AG09309 (cell line): ENCODE results near the gene RSPH9.

Source experiments
- DNase-seq: peaks from one replicate; pipeline ENCODE4 v3.0.0-alpha.2; 2010; ENCODE audit warnings: low read depth
- H3K4me3 ChIP-seq: 2 replicates; pipeline ENCODE4 v1.5.1; 2011; ENCODE audit warnings: mild to moderate bottlenecking, low read depth, low read length, moderate library complexity; ENCODE audit not compliant: control insufficient read depth
- CTCF ChIP-seq: IDR thresholded peaks from 2 replicates; pipeline ENCODE4 v1.5.1; 2011; ENCODE audit warnings: mild to moderate bottlenecking, low read depth, low read length, inconsistent platforms; ENCODE audit not compliant: insufficient read depth, control insufficient read depth; ENCODE audit errors: missing control alignments

Gene RSPH9

GRCh38 chr6:43678341-43678740 lies 33.5 kb downstream of the RSPH9 start:
- no peak for TF ChIP-seq CTCF
- no peak for DNase-seq
- H3K4me3 ChIP-seq: no peak overlapping the region

- no peak for DNase-seq
- no peak overlapping the region for H3K4me3 ChIP-seq
- no peak for TF ChIP-seq CTCF
These were observed 34.2 kb downstream of the RSPH9 start for GRCh38 chr6:43679057-43679456.

- H3K4me3 ChIP-seq: no peak overlapping the region
- DNase-seq: no peak
- TF ChIP-seq CTCF: no peak
These were observed 35.7 kb downstream of the RSPH9 start for GRCh38 chr6:43680308-43681200.

GRCh38 chr6:43681303-43681702 lies 36.5 kb downstream of the RSPH9 start:
- TF ChIP-seq CTCF: no peak
- no peak for DNase-seq
- no peak overlapping the region for H3K4me3 ChIP-seq

GRCh38 chr6:43682724-43683429 lies 38.0 kb downstream of the RSPH9 start:
- no peak overlapping the region for H3K4me3 ChIP-seq
- no peak for TF ChIP-seq CTCF
- DNase-seq: no peak

GRCh38 chr6:43683708-43684455 lies 39.0 kb downstream of the RSPH9 start:
- TF ChIP-seq CTCF: no peak
- no peak for DNase-seq
- H3K4me3 ChIP-seq: no peak overlapping the region
